Measurements from ENCODE around the gene CCL26. TPM values are rescaled to one million over a fixed set of nuclear protein-coding genes. Genes with fewer than 3 reads are reported as not detected.

Gene CCL26
- total and polyA plus RNA-seq, 2 of the 4 experiments (the other 2 are of a cell fraction) = not detected

- ChIA-PET CTCF (no interaction called here), POLR2A (ENCODE audit: unreplicated experiment) (no interaction called here)
- no TSS peak for BruUV-seq (replicated peaks)
- ATAC-seq (ENCODE audit: low read depth) = no peak
- DNase-seq = no peak
- in situ Hi-C loops (cut with MboI; ENCODE audit: low sequenced_read_pairs) (no loop called here), intact Hi-C loops (cut with micrococcal nuclease) (no loop called here), dilution Hi-C loops (cut with HindIII; ENCODE audit: low sequenced_read_pairs, unreplicated experiment) (no loop called here)
- Histone ChIP-seq H3K9me3 (ENCODE audit: control insufficient read depth, insufficient read depth, low read length) (no peaks in the 10 kb centered on the region), H2BK120ac (ENCODE audit: low read depth, low read length) (no peak overlapping the region), H3K56ac (ENCODE audit: extremely low read depth, insufficient read depth, low read length) (no peak overlapping the region), H3K18ac (ENCODE audit: low read depth, low read length) (no peak overlapping the region), H3K4me2 (ENCODE audit: low read depth, low read length) (no peak overlapping the region), H3K36me3 (ENCODE audit: control insufficient read depth, insufficient read depth, low read length) (no peaks in the 10 kb centered on the region), H4K8ac (ENCODE audit: low read depth in 2 of 2, low read length in 2 of 2) (no peak overlapping the region), H3K14ac (replicated peaks; ENCODE audit: low read depth, low read length) (no peak overlapping the region), H3K4me1 (ENCODE audit: control insufficient read depth, insufficient read depth, low read length) (peaks cover 3% of the 10 kb centered on the region; the same call in 1 of the 2 replicates), H3K79me1 (ENCODE audit: low read depth in 1 of 2, low read length in 2 of 2) (peaks cover 0 to 2% of the 10 kb centered on the region in 2 experiments; a peak in 2 of 4 replicates), H2AFZ (replicated peaks; ENCODE audit: low read length, poor library complexity) (no peak overlapping the region), H2AK9ac (replicated peaks; ENCODE audit: low read depth, low read length, poor library complexity) (no peak overlapping the region), H3K9me1 (ENCODE audit: insufficient read depth, low read length) (no peaks in the 10 kb centered on the region), H3K4ac (ENCODE audit: low read depth, low read length) (no peak overlapping the region), H3K4me3 (ENCODE audit: insufficient read depth, low read depth, low read length) (no peak overlapping the region), H3K27ac (ENCODE audit: insufficient read depth, low read length) (no peak overlapping the region), H4K91ac (ENCODE audit: insufficient read depth, low read depth, low read length) (no peak overlapping the region), H3K23ac (ENCODE audit: low read depth, low read length) (no peak overlapping the region), H2BK5ac (ENCODE audit: low read depth, low read length, poor library complexity, severe bottlenecking) (no peak overlapping the region), H2BK20ac (ENCODE audit: low read depth, low read length) (no peak overlapping the region), H4K20me1 (ENCODE audit: insufficient read depth, low read length) (no peaks in the 10 kb centered on the region), H2AK5ac (ENCODE audit: low read depth, low read length) (no peak overlapping the region; the same call in 1 of the 2 replicates), H2BK15ac (ENCODE audit: low read depth, low read length) (no peak overlapping the region), H4K5ac (ENCODE audit: low read depth, low read length) (no peak overlapping the region), H3K27me3 (ENCODE audit: control insufficient read depth, insufficient read depth, low read length) (peaks cover 3% of the 10 kb centered on the region; the same call in 1 of the 2 replicates), H3K9ac (ENCODE audit: low read depth, low read length) (no peak overlapping the region)
- no CpG with 5 or more reads among the region's 4 CpGs for WGBS, 2 experiments (ENCODE audit: extremely low coverage in 2 of 2, insufficient read length in 1 of 2)
- TF ChIP-seq MXI1 (IDR thresholded peaks at IDR 0.05; ENCODE audit: borderline replicate concordance, low read depth, low read length) (no peak), RAD21 (IDR thresholded peaks at IDR 0.05; ENCODE audit: low read length) (no peak), NFE2L2 (IDR thresholded peaks at IDR 0.05; ENCODE audit: low read depth, low read length) (no peak), MAZ (IDR thresholded peaks at IDR 0.05; ENCODE audit: borderline replicate concordance, low read depth, low read length) (no peak), FOS (IDR thresholded peaks at IDR 0.05; ENCODE audit: low read depth, low read length) (no peak), RFX5 (IDR thresholded peaks at IDR 0.05; ENCODE audit: low read depth, low read length) (no peak)
Observed at GRCh38 chr7:75743455-75743859, 28.6 kb downstream of the CCL26 start.
